Peyer's patch (tissue), 4 donors: ENCODE measurements around the gene IRF8.

Experiments
- POLR2A ChIP-seq, 2 donors: fragments of 450-650 bp; IDR thresholded peaks; one replicate each; pipeline ENCODE4 v1.5.1; 2017; ENCODE audit warnings: antibody characterized with exemption in 2 of 2, mild to moderate bottlenecking in 2 of 2, moderate library complexity in 2 of 2
- TF ChIP-seq, protein P1 (sequence below), 6 experiments: fragments of 450-650 bp in 4 of 6; fragments of 200-600 bp in 2 of 6; sonication (generic) in 1 of 6; IDR thresholded peaks; one replicate each; pipeline ENCODE4 v1.5.1; 2017 to 2019; ENCODE audit warnings: antibody characterized with exemption in 6 of 6, mild to moderate bottlenecking in 3 of 6, moderate library complexity in 1 of 6

DNA sequence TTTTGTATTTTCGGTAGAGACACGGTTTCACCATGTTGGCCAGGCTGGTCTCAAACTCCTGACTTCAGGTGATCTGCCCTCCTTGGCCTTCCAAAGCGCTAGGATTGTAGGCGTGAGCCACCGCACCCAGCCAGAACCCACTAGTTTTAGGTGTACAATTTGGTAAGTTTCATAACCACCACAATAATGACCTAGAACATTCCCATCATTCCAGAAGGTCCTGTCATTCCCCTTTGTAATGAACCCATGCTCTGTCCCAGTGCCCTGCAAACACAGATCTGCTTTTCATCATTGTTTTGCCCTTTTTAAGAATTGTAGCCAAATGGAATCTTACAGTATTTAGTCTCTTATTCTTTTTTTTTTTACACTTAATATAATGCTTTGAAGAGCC is 35.6 kb upstream of the IRF8 start:
- TF ChIP-seq, protein P1, sequence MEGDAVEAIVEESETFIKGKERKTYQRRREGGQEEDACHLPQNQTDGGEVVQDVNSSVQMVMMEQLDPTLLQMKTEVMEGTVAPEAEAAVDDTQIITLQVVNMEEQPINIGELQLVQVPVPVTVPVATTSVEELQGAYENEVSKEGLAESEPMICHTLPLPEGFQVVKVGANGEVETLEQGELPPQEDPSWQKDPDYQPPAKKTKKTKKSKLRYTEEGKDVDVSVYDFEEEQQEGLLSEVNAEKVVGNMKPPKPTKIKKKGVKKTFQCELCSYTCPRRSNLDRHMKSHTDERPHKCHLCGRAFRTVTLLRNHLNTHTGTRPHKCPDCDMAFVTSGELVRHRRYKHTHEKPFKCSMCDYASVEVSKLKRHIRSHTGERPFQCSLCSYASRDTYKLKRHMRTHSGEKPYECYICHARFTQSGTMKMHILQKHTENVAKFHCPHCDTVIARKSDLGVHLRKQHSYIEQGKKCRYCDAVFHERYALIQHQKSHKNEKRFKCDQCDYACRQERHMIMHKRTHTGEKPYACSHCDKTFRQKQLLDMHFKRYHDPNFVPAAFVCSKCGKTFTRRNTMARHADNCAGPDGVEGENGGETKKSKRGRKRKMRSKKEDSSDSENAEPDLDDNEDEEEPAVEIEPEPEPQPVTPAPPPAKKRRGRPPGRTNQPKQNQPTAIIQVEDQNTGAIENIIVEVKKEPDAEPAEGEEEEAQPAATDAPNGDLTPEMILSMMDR (IDR thresholded peaks at IDR 0.05) = no peak
- TF ChIP-seq POLR2A (IDR thresholded peaks at IDR 0.05) = no peak
